Karpas-422 (cell line): Measurements from ENCODE around the gene WWOX. TPM values are rescaled to one million over a fixed set of nuclear protein-coding genes. Genes with fewer than 3 reads are reported as not detected.

Experiments used
- DNase-seq: peaks from one replicate; pipeline ENCODE4 v3.0.0-alpha.2; 2015
- H2AFZ ChIP-seq: fragments of 200-600 bp; sonication (generic); 2 replicates; pipeline ENCODE4 v1.6.1; 2014; ENCODE audit warnings: antibody characterized with exemption, low read length, mixed read lengths
- H3K27ac ChIP-seq: fragments of 200-600 bp; sonication (generic); 2 replicates; pipeline ENCODE4 v1.5.1; 2014; ENCODE audit warnings: mild to moderate bottlenecking, low read length, moderate library complexity
- H3K27me3 ChIP-seq: fragments of 200-600 bp; sonication (generic); 2 replicates; pipeline ENCODE4 v1.6.1; 2014; ENCODE audit warnings: low read length, mixed read lengths
- H3K36me3 ChIP-seq: fragments of 200-600 bp; sonication (generic); 2 replicates; pipeline ENCODE4 v1.6.1; 2014; ENCODE audit warnings: low read length, mixed read lengths; ENCODE audit not compliant: insufficient read depth
- H3K4me1 ChIP-seq: fragments of 200-600 bp; sonication (generic); 2 replicates; pipeline ENCODE4 v1.6.1; 2014; ENCODE audit warnings: mild to moderate bottlenecking, low read length, mixed read lengths
- H3K4me2 ChIP-seq: fragments of 200-600 bp; sonication (generic); 2 replicates; pipeline ENCODE4 v1.6.1; 2014; ENCODE audit warnings: low read length, low read depth, mild to moderate bottlenecking; ENCODE audit not compliant: poor library complexity, severe bottlenecking
- H3K4me3 ChIP-seq: fragments of 200-600 bp; sonication (generic); 2 replicates; pipeline ENCODE4 v1.5.1; 2014; ENCODE audit warnings: mild to moderate bottlenecking, antibody characterized with exemption, low read length, mixed read lengths
- H3K79me2 ChIP-seq: fragments of 200-600 bp; sonication (generic); 2 replicates; pipeline ENCODE4 v1.6.1; 2014; ENCODE audit warnings: mild to moderate bottlenecking, low read length, mixed read lengths
- H3K9ac ChIP-seq: fragments of 200-600 bp; sonication (generic); 2 replicates; pipeline ENCODE4 v1.6.0; 2014; ENCODE audit warnings: low read length
- H3K9me2 ChIP-seq: fragments of 200-600 bp; sonication (generic), shearing (Covaris generic); replicated peaks from 2 replicates; pipeline ENCODE4 v1.6.0; 2014; ENCODE audit warnings: mild to moderate bottlenecking, low read length, moderate library complexity; ENCODE audit not compliant: insufficient read depth
- H3K9me3 ChIP-seq: fragments of 300-700, 200-600 bp; sonication (generic); 2 replicates; pipeline ENCODE4 v1.6.1; 2014; ENCODE audit warnings: low read length, mixed read lengths
- H4K20me1 ChIP-seq: fragments of 200-600 bp; sonication (generic); 2 replicates; pipeline ENCODE4 v1.6.1; 2014; ENCODE audit warnings: mild to moderate bottlenecking, antibody characterized with exemption, low read length, low read depth; ENCODE audit not compliant: insufficient read depth
- total RNA-seq: library from RNA; depleted of rRNA; stranded (reverse); fragments of >200 nt; shearing (Covaris generic); gene quantifications from 2 replicates; pipeline ENCODE4 v1.2.3, GENCODE V29; 2014; ENCODE audit warnings: low replicate concordance

Gene WWOX
- total RNA-seq, 1 experiment from 2014 or later: 66.2 TPM

- Histone ChIP-seq H3K9me3 (peaks cover 23% of the 10 kb centered on the region), H4K20me1 (no peaks in the 10 kb centered on the region), H3K4me2 (no peak overlapping the region), H3K27ac (no peak overlapping the region), H3K4me1 (no peaks in the 10 kb centered on the region), H3K36me3 (no peaks in the 10 kb centered on the region), H3K9ac (no peak overlapping the region), H3K9me2 (no peaks in the 10 kb centered on the region), H2AFZ (no peak overlapping the region), H3K79me2 (no peaks in the 10 kb centered on the region), H3K27me3 (no peaks in the 10 kb centered on the region), H3K4me3 (no peak overlapping the region)
- DNase-seq: no peak
These were observed 472.5 kb downstream of the WWOX start for GRCh38 chr16:78571898-78572358.

GRCh38 chr16:78574571-78574970 is 475.1 kb downstream of the WWOX start:
- H2AFZ ChIP-seq: no peak overlapping the region
- H3K9me2 ChIP-seq: no peaks in the 10 kb centered on the region
- H3K36me3 ChIP-seq: no peaks in the 10 kb centered on the region
- no peaks in the 10 kb centered on the region for H3K79me2 ChIP-seq
- H3K4me3 ChIP-seq: no peak overlapping the region
- H4K20me1 ChIP-seq: no peaks in the 10 kb centered on the region
- H3K9me3 ChIP-seq: peaks cover 22% of the 10 kb centered on the region
- no peak overlapping the region for H3K9ac ChIP-seq
- no peak overlapping the region for H3K27ac ChIP-seq
- no peaks in the 10 kb centered on the region for H3K27me3 ChIP-seq
- DNase-seq: no peak
- no peaks in the 10 kb centered on the region for H3K4me1 ChIP-seq
- no peak overlapping the region for H3K4me2 ChIP-seq

GRCh38 chr16:78576941-78577340 is 477.5 kb downstream of the WWOX start:
- H3K4me3 ChIP-seq: no peak overlapping the region
- peaks cover 21% of the 10 kb centered on the region for H3K9me3 ChIP-seq
- H3K36me3 ChIP-seq: no peaks in the 10 kb centered on the region
- H3K9ac ChIP-seq: no peak overlapping the region
- no peak overlapping the region for H2AFZ ChIP-seq
- no peaks in the 10 kb centered on the region for H3K79me2 ChIP-seq
- H3K9me2 ChIP-seq: no peaks in the 10 kb centered on the region
- no peaks in the 10 kb centered on the region for H3K4me1 ChIP-seq
- no peak for DNase-seq
- H3K4me2 ChIP-seq: no peak overlapping the region
- H3K27me3 ChIP-seq: no peaks in the 10 kb centered on the region
- H3K27ac ChIP-seq: no peak overlapping the region
- H4K20me1 ChIP-seq: no peaks in the 10 kb centered on the region

GRCh38 chr16:78577630-78578029 is 478.2 kb downstream of the WWOX start:
- Histone ChIP-seq H3K79me2 (no peaks in the 10 kb centered on the region), H3K27me3 (no peaks in the 10 kb centered on the region), H3K9me3 (peaks cover 25% of the 10 kb centered on the region), H2AFZ (no peak overlapping the region), H3K27ac (no peak overlapping the region), H4K20me1 (no peaks in the 10 kb centered on the region), H3K4me1 (no peaks in the 10 kb centered on the region), H3K9me2 (no peaks in the 10 kb centered on the region), H3K36me3 (no peaks in the 10 kb centered on the region), H3K4me3 (no peak overlapping the region), H3K4me2 (no peak overlapping the region), H3K9ac (no peak overlapping the region)
- no peak for DNase-seq

GRCh38 chr16:78579020-78579419 is 479.6 kb downstream of the WWOX start:
- Histone ChIP-seq H3K36me3 (no peaks in the 10 kb centered on the region), H3K9me2 (no peaks in the 10 kb centered on the region), H3K4me1 (no peaks in the 10 kb centered on the region), H3K27me3 (no peaks in the 10 kb centered on the region), H3K27ac (no peak overlapping the region), H3K9me3 (peaks cover 21% of the 10 kb centered on the region), H3K4me3 (no peak overlapping the region), H3K4me2 (no peak overlapping the region), H3K79me2 (no peaks in the 10 kb centered on the region), H4K20me1 (no peaks in the 10 kb centered on the region), H2AFZ (no peak overlapping the region), H3K9ac (no peak overlapping the region)
- no peak for DNase-seq

- Histone ChIP-seq H3K4me1 (no peaks in the 10 kb centered on the region), H3K4me3 (no peak overlapping the region), H3K4me2 (no peak overlapping the region), H3K79me2 (no peaks in the 10 kb centered on the region), H3K36me3 (no peaks in the 10 kb centered on the region), H3K27me3 (no peaks in the 10 kb centered on the region), H2AFZ (no peak overlapping the region), H4K20me1 (no peaks in the 10 kb centered on the region), H3K9ac (no peak overlapping the region), H3K27ac (no peak overlapping the region), H3K9me2 (no peaks in the 10 kb centered on the region), H3K9me3 (peaks cover 20% of the 10 kb centered on the region)
- no peak for DNase-seq
These were observed 484.0 kb downstream of the WWOX start for GRCh38 chr16:78583441-78583840.

GRCh38 chr16:78584213-78584860 is 484.9 kb downstream of the WWOX start:
- Histone ChIP-seq H3K36me3 (no peaks in the 10 kb centered on the region), H4K20me1 (no peaks in the 10 kb centered on the region), H3K27me3 (no peaks in the 10 kb centered on the region), H3K27ac (no peak overlapping the region), H3K9ac (no peak overlapping the region), H2AFZ (no peak overlapping the region), H3K4me2 (no peak overlapping the region), H3K4me1 (no peaks in the 10 kb centered on the region), H3K79me2 (no peaks in the 10 kb centered on the region), H3K4me3 (no peak overlapping the region), H3K9me2 (no peaks in the 10 kb centered on the region), H3K9me3 (peaks cover 15% of the 10 kb centered on the region)
- DNase-seq: no peak

GRCh38 chr16:78584991-78585390 is 485.5 kb downstream of the WWOX start:
- Histone ChIP-seq H3K9me2 (no peaks in the 10 kb centered on the region), H4K20me1 (no peaks in the 10 kb centered on the region), H3K9me3 (peaks cover 15% of the 10 kb centered on the region), H3K4me1 (no peaks in the 10 kb centered on the region), H3K27ac (no peak overlapping the region), H2AFZ (no peak overlapping the region), H3K27me3 (no peaks in the 10 kb centered on the region), H3K4me3 (no peak overlapping the region), H3K79me2 (no peaks in the 10 kb centered on the region), H3K36me3 (no peaks in the 10 kb centered on the region), H3K9ac (no peak overlapping the region), H3K4me2 (no peak overlapping the region)
- no peak for DNase-seq
